ENCODE data around the gene AKT1. TPM values are rescaled to one million over a fixed set of nuclear protein-coding genes. Genes with fewer than 3 reads are reported as not detected.
A peak's percentile ranks its signal among the peaks of the same experiment; 100 is the strongest.

The AKT1 gene
- total and polyA plus RNA-seq, 2 of the 4 experiments (the other 2 are of a cell fraction): 193 to 221 TPM

GRCh38 chr14:104724407-104724980 lies 71.1 kb downstream of the AKT1 start:
- peak overlapping the region; percentile 62 for H2AK9ac ChIP-seq (replicated peaks; ENCODE audit: low read depth, low read length, poor library complexity)
- H3K27ac ChIP-seq (ENCODE audit: insufficient read depth, low read length): no peak overlapping the region; the same call in 1 of the 2 replicates
- H2BK15ac ChIP-seq (ENCODE audit: low read depth, low read length): no peak overlapping the region
- 0 out of 2 replicates have a peak overlapping the region, but pooled peaks have one; percentile 49 for H3K4ac ChIP-seq (ENCODE audit: low read depth, low read length)
- no peak overlapping the region for H4K91ac ChIP-seq (ENCODE audit: insufficient read depth, low read depth, low read length)
- no peak overlapping the region for H3K23ac ChIP-seq (ENCODE audit: low read depth, low read length)
- H2AK5ac ChIP-seq (ENCODE audit: low read depth, low read length): peak overlapping the region; percentile 81
- peak overlapping the region; percentile 94 for H2AFZ ChIP-seq (replicated peaks; ENCODE audit: low read length, poor library complexity)
- BruUV-seq (replicated peaks): no TSS peak
- peak overlapping the region; percentile 1; the same call in 1 of the 2 replicates for H4K5ac ChIP-seq (ENCODE audit: low read depth, low read length)
- H3K9me1 ChIP-seq (ENCODE audit: insufficient read depth, low read length): no peaks in the 10 kb centered on the region
- DNase-seq: no peak
- intact Hi-C loops (cut with micrococcal nuclease): loop anchor here (5.0 kb wide), 1 partner anchor 72 kb away; no protein-coding TSS in a partner anchor
- H2BK120ac ChIP-seq (ENCODE audit: low read depth, low read length): no peak overlapping the region
- no peaks in the 10 kb centered on the region; the same call in 1 of the 2 replicates for H3K27me3 ChIP-seq (ENCODE audit: control insufficient read depth, insufficient read depth, low read length)
- peaks cover 25% of the 10 kb centered on the region for H4K20me1 ChIP-seq (ENCODE audit: insufficient read depth, low read length)
- dilution Hi-C loops (cut with HindIII; ENCODE audit: low sequenced_read_pairs, unreplicated experiment): no loop called here
- ChIA-PET CTCF (no interaction called here), POLR2A (ENCODE audit: unreplicated experiment) (no interaction called here)
- no peak overlapping the region for H2BK5ac ChIP-seq (ENCODE audit: low read depth, low read length, poor library complexity, severe bottlenecking)
- H3K14ac ChIP-seq (replicated peaks; ENCODE audit: low read depth, low read length): no peak overlapping the region; the same call in 1 of the 2 replicates
- H3K36me3 ChIP-seq (ENCODE audit: control insufficient read depth, insufficient read depth, low read length): peaks cover 13% of the 10 kb centered on the region
- WGBS, 2 experiments (ENCODE audit: extremely low coverage in 2 of 2, insufficient read length in 1 of 2): 0% methylated on average over 10 of the region's 27 CpGs; no CpG with 5 or more reads in 1 of the 2 experiments
- H4K8ac ChIP-seq (ENCODE audit: low read depth in 2 of 2, low read length in 2 of 2): no peak overlapping the region
- H3K9ac ChIP-seq (ENCODE audit: low read depth, low read length): peak overlapping the region; percentile 41; the same call in 1 of the 2 replicates
- H3K9me3 ChIP-seq (ENCODE audit: control insufficient read depth, insufficient read depth, low read length): no peaks in the 10 kb centered on the region
- peak overlapping the region; percentile 94 for H3K4me3 ChIP-seq (ENCODE audit: insufficient read depth, low read depth, low read length)
- H2BK20ac ChIP-seq (ENCODE audit: low read depth, low read length): no peak overlapping the region
- peak overlapping the region; percentile 89 for H3K4me2 ChIP-seq (ENCODE audit: low read depth, low read length)
- peak; percentile 8 for ATAC-seq (ENCODE audit: low read depth)
- TF ChIP-seq MXI1 (IDR thresholded peaks at IDR 0.05; ENCODE audit: borderline replicate concordance, low read depth, low read length) (no peak), SMC3 (IDR thresholded peaks at IDR 0.05; ENCODE audit: low read depth, low read length) (no peak), ELK1 (IDR thresholded peaks at IDR 0.05; ENCODE audit: borderline replicate concordance, low read depth, low read length) (no peak), MAFK (IDR thresholded peaks at IDR 0.05; ENCODE audit: low read depth, low read length) (no peak), CTCF (conservative IDR thresholded peaks at IDR 0.05; ENCODE audit: low read depth, low read length) (no peak), CEBPB (IDR thresholded peaks at IDR 0.05; ENCODE audit: low read depth, low read length) (no peak), MAZ (IDR thresholded peaks at IDR 0.05; ENCODE audit: borderline replicate concordance, low read depth, low read length) (no peak), RCOR1 (IDR thresholded peaks at IDR 0.05; ENCODE audit: insufficient replicate concordance, low read length) (no peak), NFE2L2 (IDR thresholded peaks at IDR 0.05; ENCODE audit: low read depth, low read length) (no peak), CHD1 (IDR thresholded peaks at IDR 0.05; ENCODE audit: low read depth, low read length) (no peak), USF2 (IDR thresholded peaks at IDR 0.05; ENCODE audit: low read depth, low read length) (no peak), FOS (IDR thresholded peaks at IDR 0.05; ENCODE audit: low read depth, low read length) (no peak)
- H3K4me1 ChIP-seq (ENCODE audit: control insufficient read depth, insufficient read depth, low read length): peaks cover 23% of the 10 kb centered on the region
- H3K56ac ChIP-seq (ENCODE audit: extremely low read depth, insufficient read depth, low read length): no peak overlapping the region
- in situ Hi-C loops (cut with MboI; ENCODE audit: low sequenced_read_pairs): no loop called here
- H3K79me1 ChIP-seq (ENCODE audit: low read depth in 1 of 2, low read length in 2 of 2): peaks cover 12 to 21% of the 10 kb centered on the region in 2 experiments; a peak in 2 of 4 replicates
- H3K18ac ChIP-seq (ENCODE audit: low read depth, low read length): no peak overlapping the region
